Measurements from ENCODE around the gene COMMD1.
"Not testable (repeated sequence)": the region's sequence is repeated elsewhere in the genome, so short reads cannot be mapped to it uniquely, and the experiment has no call there.

COMMD1 gene

GRCh38 chr2:61949714-61950560 is 44.5 kb downstream of the COMMD1 start:
- H3K9me3 ChIP-seq (ENCODE audit: control insufficient read depth in 1 of 2, low read length in 2 of 2) = peaks cover 0 to 3% of the 10 kb centered on the region in 2 donors
- peaks cover 0 to 3% of the 10 kb centered on the region in 2 donors for H3K36me3 ChIP-seq (ENCODE audit: control insufficient read depth in 1 of 2, insufficient read depth in 2 of 2, low read length in 2 of 2)
- no peaks in the 10 kb centered on the region for H3K27me3 ChIP-seq (ENCODE audit: low read depth, low read length)
- H3K4me3 ChIP-seq (ENCODE audit: low read depth in 1 of 2, low read length in 2 of 2) = no peak overlapping the region
- no peak overlapping the region for H3K27ac ChIP-seq (ENCODE audit: low read length)
- H3K4me1 ChIP-seq (ENCODE audit: control insufficient read depth in 1 of 2, insufficient read depth in 2 of 2, low read length in 2 of 2) = no peaks in the 10 kb centered on the region

DNA sequence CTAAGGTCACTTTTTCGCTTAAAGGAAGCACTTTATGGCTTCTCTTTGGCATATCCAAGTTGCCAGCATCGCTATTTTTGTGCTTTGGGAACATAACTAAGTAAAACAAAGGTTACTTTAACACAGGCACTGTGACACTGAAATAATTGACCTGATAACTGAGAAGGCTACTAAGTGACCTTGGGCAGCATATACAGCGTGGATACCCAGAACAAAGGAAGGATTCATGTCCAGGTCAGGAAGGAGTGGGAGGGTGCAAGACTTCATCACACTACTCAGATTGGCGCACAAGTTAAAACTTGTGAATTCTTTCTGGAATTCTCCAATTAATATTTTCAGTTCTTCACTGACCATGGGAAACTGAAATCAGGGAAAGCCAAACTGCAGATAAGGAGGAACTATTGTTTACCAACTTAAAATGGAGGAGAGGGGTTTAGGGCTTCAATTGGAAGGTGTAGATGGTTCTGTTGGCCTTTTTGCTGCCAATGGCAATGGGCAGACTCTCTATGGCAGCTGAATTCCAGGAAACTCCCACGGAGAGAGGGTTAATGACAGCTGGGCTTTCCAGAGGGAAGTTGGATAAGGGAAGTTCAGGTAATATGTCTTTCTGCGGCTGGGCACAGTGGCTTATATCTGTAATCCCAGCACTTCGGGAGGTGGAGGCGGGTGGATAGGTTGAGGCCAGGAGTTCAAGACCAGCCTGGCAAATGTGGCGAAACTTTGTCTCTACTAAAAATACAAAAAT is 45.3 kb downstream of the COMMD1 start:
- Histone ChIP-seq H3K27me3 (ENCODE audit: low read depth, low read length) (no peaks in the 10 kb centered on the region), H3K4me3 (ENCODE audit: low read depth in 1 of 2, low read length in 2 of 2) (no peak overlapping the region), H3K27ac (ENCODE audit: low read length) (no peak overlapping the region), H3K36me3 (ENCODE audit: control insufficient read depth in 1 of 2, insufficient read depth in 2 of 2, low read length in 2 of 2) (no peaks in the 10 kb centered on the region), H3K9me3 (ENCODE audit: control insufficient read depth in 1 of 2, low read length in 2 of 2) (peaks cover 0 to 3% of the 10 kb centered on the region in 2 donors), H3K4me1 (ENCODE audit: control insufficient read depth in 1 of 2, insufficient read depth in 2 of 2, low read length in 2 of 2) (no peaks in the 10 kb centered on the region)

DNA sequence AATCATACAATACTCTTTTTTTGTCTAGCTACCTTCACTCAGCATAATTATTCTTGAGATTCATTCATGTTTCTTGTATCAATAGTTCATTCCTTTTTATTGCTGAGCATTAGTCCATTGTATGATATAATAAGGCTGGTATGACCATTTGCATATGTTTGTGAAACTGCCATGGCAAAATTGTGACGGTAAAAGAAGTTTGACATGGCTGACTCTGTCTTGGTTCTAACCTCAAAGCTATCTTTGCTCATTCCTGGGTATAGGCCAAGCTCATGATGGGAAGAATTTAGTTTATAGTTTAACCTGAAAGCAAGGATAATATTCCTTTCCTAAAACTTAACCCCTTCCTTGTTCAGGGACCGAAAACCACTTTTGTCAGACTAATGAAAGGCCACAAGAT is 46.4 kb downstream of the COMMD1 start:
- Histone ChIP-seq H3K9me3 (ENCODE audit: control insufficient read depth in 1 of 2, low read length in 2 of 2) (peaks cover 0 to 3% of the 10 kb centered on the region in 2 donors), H3K27ac (ENCODE audit: low read length) (no peak overlapping the region), H3K27me3 (ENCODE audit: low read depth, low read length) (no peaks in the 10 kb centered on the region), H3K4me3 (ENCODE audit: low read depth in 1 of 2, low read length in 2 of 2) (no peak overlapping the region), H3K36me3 (ENCODE audit: control insufficient read depth in 1 of 2, insufficient read depth in 2 of 2, low read length in 2 of 2) (no peaks in the 10 kb centered on the region), H3K4me1 (ENCODE audit: control insufficient read depth in 1 of 2, insufficient read depth in 2 of 2, low read length in 2 of 2) (no peaks in the 10 kb centered on the region)

DNA sequence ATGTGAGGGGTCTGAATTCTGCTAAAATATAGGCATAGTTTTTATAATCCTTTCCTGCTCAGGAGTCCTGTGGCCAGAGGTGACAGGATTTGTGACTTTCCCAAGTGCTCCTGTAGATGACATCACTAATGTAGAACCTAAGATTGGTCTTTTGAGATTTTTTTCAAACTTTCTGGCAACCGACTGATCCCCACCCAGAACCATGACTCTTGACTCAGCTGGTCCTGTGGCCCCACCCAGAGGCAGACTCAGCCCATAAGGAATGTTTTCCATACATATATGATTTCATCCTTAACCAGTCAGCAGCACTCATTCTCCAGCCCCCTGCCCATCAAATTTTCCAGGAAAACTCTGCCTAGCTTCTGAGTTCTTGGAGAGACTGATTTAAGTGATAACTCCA is 46.8 kb downstream of the COMMD1 start:
- Histone ChIP-seq H3K9me3 (ENCODE audit: control insufficient read depth in 1 of 2, low read length in 2 of 2) (peaks cover 0 to 3% of the 10 kb centered on the region in 2 donors), H3K4me3 (ENCODE audit: low read depth in 1 of 2, low read length in 2 of 2) (no peak overlapping the region)

GRCh38 chr2:61954856-61955255 is 49.4 kb downstream of the COMMD1 start:
- H3K9me3 ChIP-seq (ENCODE audit: control insufficient read depth in 1 of 2, low read length in 2 of 2); H3K4me1 ChIP-seq (ENCODE audit: control insufficient read depth in 1 of 2, insufficient read depth in 2 of 2, low read length in 2 of 2); H3K36me3 ChIP-seq (ENCODE audit: control insufficient read depth in 1 of 2, insufficient read depth in 2 of 2, low read length in 2 of 2); H3K27ac ChIP-seq (ENCODE audit: low read length); H3K27me3 ChIP-seq (ENCODE audit: low read depth, low read length); H3K4me3 ChIP-seq (ENCODE audit: low read depth in 1 of 2, low read length in 2 of 2): not testable (repeated sequence)

More for the DNA sequence above, 46.8 kb downstream of the COMMD1 start:
- Histone ChIP-seq H3K36me3 (ENCODE audit: control insufficient read depth in 1 of 2, insufficient read depth in 2 of 2, low read length in 2 of 2) (no peaks in the 10 kb centered on the region), H3K4me1 (ENCODE audit: control insufficient read depth in 1 of 2, insufficient read depth in 2 of 2, low read length in 2 of 2) (no peaks in the 10 kb centered on the region), H3K27ac (ENCODE audit: low read length) (no peak overlapping the region), H3K27me3 (ENCODE audit: low read depth, low read length) (no peaks in the 10 kb centered on the region)

GRCh38 chr2:61959381-61960293 is 54.2 kb downstream of the COMMD1 start:
- Histone ChIP-seq H3K4me3 (ENCODE audit: low read depth in 1 of 2, low read length in 2 of 2) (no peak overlapping the region), H3K9me3 (ENCODE audit: control insufficient read depth in 1 of 2, low read length in 2 of 2) (no peaks in the 10 kb centered on the region), H3K4me1 (ENCODE audit: control insufficient read depth in 1 of 2, insufficient read depth in 2 of 2, low read length in 2 of 2) (no peaks in the 10 kb centered on the region), H3K27ac (ENCODE audit: low read length) (no peak overlapping the region), H3K36me3 (ENCODE audit: control insufficient read depth in 1 of 2, insufficient read depth in 2 of 2, low read length in 2 of 2) (no peaks in the 10 kb centered on the region), H3K27me3 (ENCODE audit: low read depth, low read length) (no peaks in the 10 kb centered on the region)

DNA sequence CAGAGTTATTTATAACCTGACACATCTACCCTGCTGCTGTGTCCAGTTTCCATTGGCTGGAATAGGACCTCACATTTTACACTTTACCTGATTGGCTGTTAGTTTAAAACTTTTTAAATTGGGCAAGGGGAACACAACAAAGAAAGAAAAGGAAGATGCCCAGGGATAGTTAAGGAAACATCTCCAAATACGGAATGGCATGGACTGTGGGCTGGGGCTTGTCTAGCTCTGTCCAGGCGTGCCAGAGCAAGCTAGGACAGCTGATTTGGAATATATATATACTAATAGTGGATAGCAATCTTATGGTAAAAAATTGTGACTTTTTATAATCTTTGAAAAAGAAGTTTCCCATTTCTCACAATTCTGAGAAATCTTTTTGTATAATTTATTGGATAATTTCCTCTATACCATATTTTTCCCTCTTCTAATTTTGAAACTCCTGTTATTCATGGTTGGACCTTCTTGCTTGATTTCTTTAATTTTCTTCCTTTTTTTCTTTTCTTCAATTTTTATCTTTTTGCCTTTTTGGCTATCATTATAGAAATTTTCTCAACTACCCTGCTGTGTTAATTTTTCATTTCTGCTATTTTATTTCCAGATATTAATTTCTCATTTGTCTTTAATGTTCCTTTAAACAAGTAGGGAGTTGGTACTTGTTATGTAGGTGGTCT is 55.9 kb downstream of the COMMD1 start:
- Histone ChIP-seq H3K36me3 (ENCODE audit: control insufficient read depth in 1 of 2, insufficient read depth in 2 of 2, low read length in 2 of 2) (no peaks in the 10 kb centered on the region), H3K9me3 (ENCODE audit: control insufficient read depth in 1 of 2, low read length in 2 of 2) (no peaks in the 10 kb centered on the region), H3K4me3 (ENCODE audit: low read depth in 1 of 2, low read length in 2 of 2) (no peak overlapping the region), H3K27me3 (ENCODE audit: low read depth, low read length) (no peaks in the 10 kb centered on the region), H3K4me1 (ENCODE audit: control insufficient read depth in 1 of 2, insufficient read depth in 2 of 2, low read length in 2 of 2) (no peaks in the 10 kb centered on the region), H3K27ac (ENCODE audit: low read length) (no peak overlapping the region)

DNA sequence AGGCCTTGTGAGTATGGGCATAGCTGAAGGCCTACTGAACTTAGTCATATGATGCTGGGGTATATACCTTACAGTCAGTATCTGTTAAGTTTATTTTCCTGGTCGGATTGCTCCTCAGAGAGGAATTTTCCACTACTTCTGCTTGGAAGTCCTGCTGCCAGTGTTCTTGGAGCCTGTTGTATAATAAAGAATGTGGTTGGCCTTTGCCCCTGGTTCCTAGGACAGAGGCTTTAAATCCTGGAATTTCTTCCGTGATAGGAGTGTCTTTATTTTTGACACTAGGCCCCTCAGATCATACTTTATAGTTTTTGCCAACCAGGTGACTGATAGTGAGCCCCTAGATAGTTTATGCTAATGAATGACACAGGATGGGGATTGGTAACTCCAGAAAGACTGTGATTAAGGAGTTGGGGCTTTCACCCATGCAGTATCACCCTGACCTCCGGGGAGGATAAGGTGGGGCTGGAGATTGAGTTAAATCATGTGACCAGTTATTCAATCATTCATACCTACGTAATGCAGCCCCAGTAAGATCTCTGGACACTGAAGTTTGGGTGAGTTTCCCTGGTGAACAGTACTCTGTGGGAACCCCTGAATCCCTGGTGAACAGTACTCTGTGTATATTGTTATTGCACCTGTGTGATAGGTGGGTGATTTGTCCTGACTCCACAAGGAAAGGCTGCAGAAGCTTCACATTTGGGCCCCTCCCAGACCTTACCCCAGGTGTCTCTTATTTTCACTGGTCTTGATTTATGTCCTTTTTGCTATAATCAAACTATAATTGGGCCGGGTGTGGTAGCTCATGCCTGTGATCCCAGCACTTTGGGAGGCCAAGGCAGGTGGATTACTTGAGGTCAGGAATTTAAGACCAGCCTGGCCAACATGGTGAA is 56.9 kb downstream of the COMMD1 start:
- Histone ChIP-seq H3K36me3 (ENCODE audit: control insufficient read depth in 1 of 2, insufficient read depth in 2 of 2, low read length in 2 of 2) (no peaks in the 10 kb centered on the region), H3K4me3 (ENCODE audit: low read depth in 1 of 2, low read length in 2 of 2) (no peak overlapping the region), H3K27ac (ENCODE audit: low read length) (no peak overlapping the region), H3K9me3 (ENCODE audit: control insufficient read depth in 1 of 2, low read length in 2 of 2) (no peaks in the 10 kb centered on the region), H3K27me3 (ENCODE audit: low read depth, low read length) (no peaks in the 10 kb centered on the region), H3K4me1 (ENCODE audit: control insufficient read depth in 1 of 2, insufficient read depth in 2 of 2, low read length in 2 of 2) (no peaks in the 10 kb centered on the region)

- no peaks in the 10 kb centered on the region for H3K27me3 ChIP-seq (ENCODE audit: low read depth, low read length)
- no peak overlapping the region for H3K27ac ChIP-seq (ENCODE audit: low read length)
- no peaks in the 10 kb centered on the region for H3K36me3 ChIP-seq (ENCODE audit: control insufficient read depth in 1 of 2, insufficient read depth in 2 of 2, low read length in 2 of 2)
Observed at GRCh38 chr2:61966087-61966727, 60.7 kb downstream of the COMMD1 start.

GRCh38 chr2:61967262-61967661 is 61.8 kb downstream of the COMMD1 start:
- no peaks in the 10 kb centered on the region for H3K9me3 ChIP-seq (ENCODE audit: control insufficient read depth in 1 of 2, low read length in 2 of 2)
- H3K4me3 ChIP-seq (ENCODE audit: low read depth in 1 of 2, low read length in 2 of 2) = no peak overlapping the region
- H3K36me3 ChIP-seq (ENCODE audit: control insufficient read depth in 1 of 2, insufficient read depth in 2 of 2, low read length in 2 of 2) = no peaks in the 10 kb centered on the region
- no peaks in the 10 kb centered on the region for H3K4me1 ChIP-seq (ENCODE audit: control insufficient read depth in 1 of 2, insufficient read depth in 2 of 2, low read length in 2 of 2)
- no peak overlapping the region for H3K27ac ChIP-seq (ENCODE audit: low read length)
- H3K27me3 ChIP-seq (ENCODE audit: low read depth, low read length) = no peaks in the 10 kb centered on the region

More at GRCh38 chr2:61966087-61966727, 60.7 kb downstream of the COMMD1 start:
- H3K9me3 ChIP-seq (ENCODE audit: control insufficient read depth in 1 of 2, low read length in 2 of 2) = no peaks in the 10 kb centered on the region
- no peak overlapping the region for H3K4me3 ChIP-seq (ENCODE audit: low read depth in 1 of 2, low read length in 2 of 2)
- no peaks in the 10 kb centered on the region for H3K4me1 ChIP-seq (ENCODE audit: control insufficient read depth in 1 of 2, insufficient read depth in 2 of 2, low read length in 2 of 2)

All from muscle layer of duodenum (tissue), 2 donors.